GM21390 (cell line): ENCODE results near the gene HEMK1.
A peak's percentile ranks its signal among the peaks of the same experiment; 100 is the strongest.

Source experiments
- ATAC-seq: cut with Tn5 transposase; IDR thresholded peaks from one replicate; pipeline ENCODE4 v1.9.1; 2021; ENCODE audit not compliant: unreplicated experiment

Gene HEMK1

GRCh38 chr3:50612970-50613846 lies 43.9 kb downstream of the HEMK1 start:
- no peak for ATAC-seq

GRCh38 chr3:50615190-50615589 lies 45.9 kb downstream of the HEMK1 start:
- no peak for ATAC-seq

GRCh38 chr3:50616003-50616769 lies 46.9 kb downstream of the HEMK1 start:
- ATAC-seq = no peak

- ATAC-seq = peak; percentile 61
These were observed 47.4 kb downstream of the HEMK1 start for GRCh38 chr3:50616770-50617095.

- ATAC-seq = peak; percentile 9
These were observed 47.9 kb downstream of the HEMK1 start, which contains the start of gene MAPKAPK3 for GRCh38 chr3:50617096-50617791. Gene MAPKAPK3, plus strand, starts transcription at chr3:50617151. Its CDS starts 415 bp downstream, at chr3:50617566.

GRCh38 chr3:50617911-50618481 lies 48.7 kb downstream of the HEMK1 start:
- ATAC-seq = no peak

- no peak for ATAC-seq
These were observed 51.1 kb downstream of the HEMK1 start for GRCh38 chr3:50620420-50620819.

- no peak for ATAC-seq
These were observed 51.5 kb downstream of the HEMK1 start for GRCh38 chr3:50620820-50621219.

GRCh38 chr3:50622881-50623280 lies 53.6 kb downstream of the HEMK1 start:
- ATAC-seq = no peak

GRCh38 chr3:50623840-50624474 lies 54.6 kb downstream of the HEMK1 start:
- peak; percentile 38 for ATAC-seq

GRCh38 chr3:50624634-50625033 lies 55.3 kb downstream of the HEMK1 start:
- ATAC-seq = no peak

- no peak for ATAC-seq
These were observed 56.2 kb downstream of the HEMK1 start for GRCh38 chr3:50625231-50626182.

GRCh38 chr3:50626401-50626800 lies 57.1 kb downstream of the HEMK1 start:
- ATAC-seq = no peak

GRCh38 chr3:50627407-50628051 lies 58.2 kb downstream of the HEMK1 start:
- no peak for ATAC-seq

GRCh38 chr3:50628601-50629000 lies 59.3 kb downstream of the HEMK1 start:
- no peak for ATAC-seq

GRCh38 chr3:50630394-50630793 lies 61.1 kb downstream of the HEMK1 start:
- no peak for ATAC-seq

- no peak for ATAC-seq
These were observed 61.6 kb downstream of the HEMK1 start for GRCh38 chr3:50630877-50631276.

- ATAC-seq = no peak
These were observed 63.1 kb downstream of the HEMK1 start for GRCh38 chr3:50632450-50632849.

GRCh38 chr3:50633230-50633790 lies 64.0 kb downstream of the HEMK1 start:
- no peak for ATAC-seq
